ENCODE results near the gene NXF1.
A peak's percentile ranks its signal among the peaks of the same experiment; 100 is the strongest.

The NXF1 gene

GRCh38 chr11:62771144-62772021 lies 33.9 kb downstream of the NXF1 start, which contains the start of gene TAF6L (continued):
- TF ChIP-seq ZNF18 (tag by site-specific recombination; IDR thresholded peaks at IDR 0.05) (0 out of 2 replicates have a peak, but pooled peaks have one; percentile 69), REST (tag by site-specific recombination; IDR thresholded peaks at IDR 0.05) (no peak), BCL11A (tag by site-specific recombination; IDR thresholded peaks at IDR 0.05; ENCODE audit: low read depth) (peak; percentile 99), ZBTB17 (tag by site-specific recombination; IDR thresholded peaks at IDR 0.05) (peak; percentile 71), ZNF132 (tag by site-specific recombination; IDR thresholded peaks at IDR 0.05; ENCODE audit: borderline replicate concordance) (no peak), ZNF324 (tag by site-specific recombination; IDR thresholded peaks at IDR 0.05) (peak; percentile 53; the same call in 1 of the 2 replicates), ZNF501 (tag by site-specific recombination; IDR thresholded peaks at IDR 0.05) (peak; percentile 41; the same call in 1 of the 2 replicates), KLF10 (tag by site-specific recombination; IDR thresholded peaks at IDR 0.05) (peak; percentile 96), ZNF350 (tag by site-specific recombination; IDR thresholded peaks at IDR 0.05) (no peak), WT1 (tag by site-specific recombination; IDR thresholded peaks at IDR 0.05) (peak; percentile 73), ZNF221 (tag by site-specific recombination; IDR thresholded peaks at IDR 0.05; ENCODE audit: borderline replicate concordance) (no peak), ZNF692 (tag by site-specific recombination; IDR thresholded peaks at IDR 0.05) (no peak; the same call in 1 of the 2 replicates), KLF16 (tag by site-specific recombination; IDR thresholded peaks at IDR 0.05) (peak; percentile 92), GFI1B (tag by site-specific recombination; IDR thresholded peaks at IDR 0.05) (no peak), ZBTB11 (tag by site-specific recombination; conservative IDR thresholded peaks at IDR 0.05; ENCODE audit: low read depth) (no peak), CTCF (tag by site-specific recombination; IDR thresholded peaks at IDR 0.05) (no peak; the same call in 1 of the 2 replicates), MYNN (tag by site-specific recombination; IDR thresholded peaks at IDR 0.05; ENCODE audit: borderline replicate concordance) (no peak), ZNF600 (tag by site-specific recombination; IDR thresholded peaks at IDR 0.05) (no peak), SP7 (tag by site-specific recombination; IDR thresholded peaks at IDR 0.05) (peak; percentile 70; the same call in 1 of the 2 replicates), ZNF366 (tag by site-specific recombination; conservative IDR thresholded peaks at IDR 0.05) (peak; percentile 18; the same call in 1 of the 2 replicates), ZNF2 (tag by site-specific recombination; IDR thresholded peaks at IDR 0.05) (peak; percentile 41; the same call in 1 of the 2 replicates), TSHZ1 (tag by site-specific recombination; IDR thresholded peaks at IDR 0.05; ENCODE audit: borderline replicate concordance) (no peak), ZNF24 (tag by site-specific recombination; IDR thresholded peaks at IDR 0.05) (0 out of 2 replicates have a peak, but pooled peaks have one; percentile 50)

Data from HEK293 (cell line).